ENCODE results near the gene FTO. TPM values are rescaled to one million over a fixed set of nuclear protein-coding genes. Genes with fewer than 3 reads are reported as not detected.

Gene FTO
- total RNA-seq, 4 donors from 2014 or later = 70.9 to 89.7 (median 86.8) TPM

GRCh38 chr16:54056921-54057320, 353.0 kb downstream of the FTO start:
- ATAC-seq (ENCODE audit: low FRiP score) (no peak), DNase-seq (ENCODE audit: low spot score) (no peak)
- no peak for TF ChIP-seq CTCF (IDR thresholded peaks at IDR 0.05)

GRCh38 chr16:54059319-54059718, 355.4 kb downstream of the FTO start:
- no peak for TF ChIP-seq CTCF (IDR thresholded peaks at IDR 0.05)
- no peak for ATAC-seq (ENCODE audit: low FRiP score)
- DNase-seq (ENCODE audit: low spot score) = no peak

- DNase-seq (ENCODE audit: low spot score) (no peak), ATAC-seq (ENCODE audit: low FRiP score) (no peak)
- TF ChIP-seq CTCF (IDR thresholded peaks at IDR 0.05) = no peak
These were observed 356.9 kb downstream of the FTO start for GRCh38 chr16:54060599-54061421.

- TF ChIP-seq CTCF (IDR thresholded peaks at IDR 0.05) = no peak
- no peak for ATAC-seq (ENCODE audit: low FRiP score)
These were observed 357.5 kb downstream of the FTO start for GRCh38 chr16:54061454-54061853.

GRCh38 chr16:54062361-54063278, 358.7 kb downstream of the FTO start:
- DNase-seq (ENCODE audit: low spot score) (no peak), ATAC-seq (ENCODE audit: low FRiP score) (no peak)
- TF ChIP-seq CTCF (IDR thresholded peaks at IDR 0.05) = no peak

More at GRCh38 chr16:54061454-54061853, 357.5 kb downstream of the FTO start:
- DNase-seq (ENCODE audit: low spot score) = no peak

- no peak for TF ChIP-seq CTCF (IDR thresholded peaks at IDR 0.05)
- DNase-seq (ENCODE audit: low spot score) (no peak), ATAC-seq (ENCODE audit: low FRiP score) (no peak)
These were observed 359.4 kb downstream of the FTO start for GRCh38 chr16:54063279-54063773.

All from omental fat pad (tissue), 4 donors.